Chondrocyte (in vitro differentiated cells): Measurements from ENCODE around the gene PITX1. TPM values are rescaled to one million over a fixed set of nuclear protein-coding genes. Genes with fewer than 3 reads are reported as not detected.

ENCODE experiments used
- DNase-seq: peaks from one replicate; pipeline ENCODE4 v3.0.0; 2021; ENCODE audit warnings: mixed read lengths, low spot score
- H3K27ac Mint-ChIP-seq: one replicate; pipeline ENCODE4 v1.8.0; 2021; ENCODE audit warnings: mild to moderate bottlenecking, moderate library complexity, mixed read lengths; ENCODE audit not compliant: unreplicated experiment
- H3K27me3 Mint-ChIP-seq: 2 replicates; pipeline ENCODE4 v1.8.0; 2021; ENCODE audit warnings: low read depth, mixed read lengths
- H3K36me3 Mint-ChIP-seq: 2 replicates; pipeline ENCODE4 v1.8.0; 2021; ENCODE audit warnings: low read depth, mixed read lengths
- H3K4me1 Mint-ChIP-seq: 2 replicates; pipeline ENCODE4 v1.8.0; 2021; ENCODE audit warnings: low read depth, mild to moderate bottlenecking, mixed read lengths
- H3K4me3 Mint-ChIP-seq: one replicate; pipeline ENCODE4 v1.8.0; 2021; ENCODE audit warnings: mild to moderate bottlenecking, moderate library complexity, mixed read lengths; ENCODE audit not compliant: unreplicated experiment
- H3K9me3 Mint-ChIP-seq: 2 replicates; pipeline ENCODE4 v1.8.0; 2021; ENCODE audit warnings: low read depth, mixed read lengths
- total RNA-seq: library from RNA; stranded (reverse); gene quantifications from 3 replicates; pipeline ENCODE4 v1.2.1, GENCODE V29; 2021
- TF ChIP-seq, protein P1 (sequence below): fragments of 200-600 bp; sonication (generic); IDR thresholded peaks from 2 replicates; pipeline ENCODE4 v1.5.0; 2021; ENCODE audit warnings: antibody characterized with exemption, mild to moderate bottlenecking, moderate library complexity

The PITX1 gene
- total RNA-seq, 1 donor from 2014 or later = not detected

DNA sequence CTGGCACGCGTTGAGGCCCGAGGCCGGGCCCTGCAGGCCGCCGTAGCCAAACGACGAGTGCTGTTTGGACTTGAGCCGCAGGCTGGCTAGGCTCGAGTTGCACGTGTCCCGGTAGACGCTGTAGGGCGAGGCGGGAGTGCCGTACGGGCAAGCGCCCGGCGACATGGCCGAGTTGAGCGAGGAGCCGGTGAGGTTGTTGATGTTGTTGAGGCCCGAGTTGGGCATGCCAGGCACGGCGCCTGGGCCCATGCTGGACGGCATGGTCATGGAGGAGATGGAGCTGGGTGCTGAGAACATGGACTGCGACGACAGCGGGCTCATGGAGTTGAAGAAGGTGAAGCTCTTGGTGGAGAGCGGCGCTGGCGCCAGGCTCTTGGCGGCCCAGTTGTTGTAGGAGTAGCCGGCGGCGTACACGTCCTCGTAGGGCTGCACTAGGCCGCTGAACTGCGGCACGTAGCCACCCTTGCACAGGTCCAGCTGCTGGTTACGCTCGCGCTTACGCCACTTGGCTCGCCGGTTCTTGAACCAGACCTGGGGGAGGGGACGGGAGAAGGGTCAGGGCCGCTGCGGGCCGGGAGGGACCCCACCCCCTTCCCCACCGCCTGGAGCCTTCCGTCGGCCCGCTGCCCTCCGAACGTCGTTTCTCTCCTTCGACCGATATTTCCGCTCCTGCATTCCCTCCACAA lies 5.1 kb downstream of the PITX1 start:
- H3K4me3 Mint-ChIP-seq = no peak overlapping the region
- peak; percentile 82 for DNase-seq

DNA sequence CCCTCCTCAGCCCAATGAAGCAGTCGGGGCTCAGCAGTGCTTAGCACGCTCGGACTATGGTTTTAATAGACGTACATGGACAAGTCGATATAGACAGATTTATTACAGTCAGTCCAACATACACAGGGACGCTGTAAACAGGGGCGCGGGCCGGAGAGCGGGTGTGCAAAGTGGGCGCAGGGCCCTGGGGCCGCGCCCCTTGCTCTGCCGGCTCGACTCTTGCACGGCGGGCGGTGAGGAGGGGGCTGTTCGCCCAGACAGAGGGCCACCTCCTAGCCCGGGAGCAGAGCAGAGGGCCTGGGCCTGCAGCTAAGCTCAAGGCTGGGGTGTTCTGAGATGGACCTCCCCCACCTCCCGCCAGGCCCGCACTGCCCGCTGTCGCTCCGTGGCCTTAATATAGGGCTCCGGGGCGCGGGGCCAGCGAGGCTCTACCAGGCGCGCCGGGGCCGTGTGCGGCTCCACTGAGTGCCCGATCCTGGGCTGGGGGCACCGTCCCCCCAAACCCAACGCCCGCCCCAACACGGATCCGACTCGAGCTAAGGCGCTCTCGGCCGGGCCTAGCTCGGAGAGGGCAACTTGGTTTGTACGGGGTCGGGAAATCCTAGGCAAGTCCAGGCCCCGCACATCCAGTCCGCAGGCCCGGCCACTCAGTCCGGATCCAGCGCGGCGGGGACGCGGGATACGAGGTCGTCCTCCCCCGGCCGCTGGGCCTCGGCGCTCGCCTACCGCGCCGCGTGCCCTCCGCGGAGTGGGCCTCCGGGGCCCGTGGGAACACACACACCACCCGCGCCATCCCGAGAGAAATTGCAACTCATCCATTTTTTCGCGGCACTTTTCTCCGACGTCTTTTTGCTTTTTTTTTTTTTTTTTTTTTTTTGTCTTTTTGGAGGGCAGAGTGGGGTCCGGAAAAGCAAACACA lies 6.1 kb downstream of the PITX1 start:
- peaks cover 75% of the 10 kb centered on the region for H3K27me3 Mint-ChIP-seq
- H3K9me3 Mint-ChIP-seq = no peaks in the 10 kb centered on the region
- no peak overlapping the region for H3K4me3 Mint-ChIP-seq
- peaks cover 16% of the 10 kb centered on the region for H3K36me3 Mint-ChIP-seq
- peaks cover 6% of the 10 kb centered on the region for H3K4me1 Mint-ChIP-seq
- H3K27ac Mint-ChIP-seq = no peak overlapping the region
- peak; percentile 58 for DNase-seq
- TF ChIP-seq, protein P1, sequence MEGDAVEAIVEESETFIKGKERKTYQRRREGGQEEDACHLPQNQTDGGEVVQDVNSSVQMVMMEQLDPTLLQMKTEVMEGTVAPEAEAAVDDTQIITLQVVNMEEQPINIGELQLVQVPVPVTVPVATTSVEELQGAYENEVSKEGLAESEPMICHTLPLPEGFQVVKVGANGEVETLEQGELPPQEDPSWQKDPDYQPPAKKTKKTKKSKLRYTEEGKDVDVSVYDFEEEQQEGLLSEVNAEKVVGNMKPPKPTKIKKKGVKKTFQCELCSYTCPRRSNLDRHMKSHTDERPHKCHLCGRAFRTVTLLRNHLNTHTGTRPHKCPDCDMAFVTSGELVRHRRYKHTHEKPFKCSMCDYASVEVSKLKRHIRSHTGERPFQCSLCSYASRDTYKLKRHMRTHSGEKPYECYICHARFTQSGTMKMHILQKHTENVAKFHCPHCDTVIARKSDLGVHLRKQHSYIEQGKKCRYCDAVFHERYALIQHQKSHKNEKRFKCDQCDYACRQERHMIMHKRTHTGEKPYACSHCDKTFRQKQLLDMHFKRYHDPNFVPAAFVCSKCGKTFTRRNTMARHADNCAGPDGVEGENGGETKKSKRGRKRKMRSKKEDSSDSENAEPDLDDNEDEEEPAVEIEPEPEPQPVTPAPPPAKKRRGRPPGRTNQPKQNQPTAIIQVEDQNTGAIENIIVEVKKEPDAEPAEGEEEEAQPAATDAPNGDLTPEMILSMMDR = no peak

More for the DNA sequence above, 5.1 kb downstream of the PITX1 start:
- Mint-ChIP-seq H3K36me3 (peaks cover 13% of the 10 kb centered on the region), H3K4me1 (peaks cover 10% of the 10 kb centered on the region), H3K9me3 (no peaks in the 10 kb centered on the region), H3K27ac (no peak overlapping the region), H3K27me3 (peaks cover 72% of the 10 kb centered on the region)
- TF ChIP-seq, protein P1 = no peak

DNA sequence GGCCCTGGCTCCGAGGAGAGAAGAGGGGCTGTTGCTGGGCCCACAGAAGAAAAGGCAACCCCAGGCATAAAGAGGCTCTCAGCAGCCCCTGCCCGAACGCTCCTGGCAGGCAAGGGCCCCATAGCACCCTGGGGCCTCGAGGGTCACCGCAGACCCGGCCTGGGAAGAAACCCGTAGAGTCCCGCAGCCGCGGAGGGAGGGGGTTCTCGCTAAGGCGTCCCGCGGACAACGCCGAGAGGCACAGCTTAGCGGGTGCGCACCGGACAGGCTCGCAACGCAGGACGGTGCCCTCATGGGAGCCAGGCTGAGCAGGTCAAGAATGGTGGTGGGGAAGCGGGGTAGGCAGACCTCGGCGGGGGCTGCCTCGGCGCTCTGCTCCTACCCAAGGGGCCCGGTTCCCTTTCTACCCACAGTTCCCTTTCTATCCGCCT lies 6.7 kb downstream of the PITX1 start:
- peaks cover 16% of the 10 kb centered on the region for H3K36me3 Mint-ChIP-seq
- DNase-seq = peak; percentile 88
- H3K4me3 Mint-ChIP-seq = no peak overlapping the region
- H3K27me3 Mint-ChIP-seq = peaks cover 76% of the 10 kb centered on the region
- TF ChIP-seq, protein P1 = no peak
- peaks cover 3% of the 10 kb centered on the region for H3K4me1 Mint-ChIP-seq
- H3K27ac Mint-ChIP-seq = no peak overlapping the region
- no peaks in the 10 kb centered on the region for H3K9me3 Mint-ChIP-seq

DNA sequence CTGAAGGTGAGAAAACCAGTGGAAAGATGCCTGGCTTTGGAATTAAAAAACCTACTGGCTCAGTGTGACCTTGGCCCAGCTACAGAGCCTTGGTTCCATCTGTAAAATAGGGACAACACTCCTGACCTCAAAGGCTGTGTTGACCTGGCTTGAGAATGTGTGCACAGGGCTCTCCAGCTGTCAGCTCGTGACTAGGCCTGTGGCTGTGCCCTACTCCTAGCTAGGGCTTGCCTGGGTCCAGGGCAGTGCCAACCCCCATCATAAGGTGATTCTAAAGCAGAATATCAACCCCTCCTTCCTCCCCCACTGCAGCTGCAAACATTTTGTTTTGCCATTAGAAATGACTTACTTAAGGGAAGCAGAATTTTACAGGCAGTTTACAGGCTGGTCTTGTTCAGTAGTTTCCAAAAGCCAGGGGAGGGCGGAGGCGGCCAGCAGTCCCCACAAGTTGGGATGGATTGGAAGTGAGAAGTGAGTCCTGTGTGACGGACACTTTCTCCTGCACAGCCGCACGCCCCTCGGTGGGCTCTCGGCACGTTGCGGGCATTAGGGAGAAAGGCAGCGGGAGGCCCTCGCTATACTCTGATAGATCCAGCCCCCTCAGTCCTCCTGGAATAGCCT lies 7.3 kb downstream of the PITX1 start:
- TF ChIP-seq, protein P1 = no peak
- H3K4me1 Mint-ChIP-seq = peaks cover 3% of the 10 kb centered on the region
- peaks cover 14% of the 10 kb centered on the region for H3K36me3 Mint-ChIP-seq
- H3K4me3 Mint-ChIP-seq = no peak overlapping the region
- DNase-seq = peak; percentile 65
- peaks cover 73% of the 10 kb centered on the region for H3K27me3 Mint-ChIP-seq
- no peak overlapping the region for H3K27ac Mint-ChIP-seq
- no peaks in the 10 kb centered on the region for H3K9me3 Mint-ChIP-seq
